Measurements from ENCODE around the gene JAZF1. TPM values are rescaled to one million over a fixed set of nuclear protein-coding genes. Genes with fewer than 3 reads are reported as not detected.

The JAZF1 gene
- total RNA-seq, 1 experiment from 2014 or later, result 1.5 TPM

GRCh38 chr7:28138837-28139236 is 41.8 kb downstream of the JAZF1 start:
- Histone ChIP-seq H3K4me3 (ENCODE audit: low read depth, low read length, poor library complexity, severe bottlenecking) (no peak overlapping the region), H3K27ac (ENCODE audit: low read depth, low read length, poor library complexity, severe bottlenecking) (no peak overlapping the region), H3K9me3 (ENCODE audit: low read depth, low read length, poor library complexity, severe bottlenecking) (no peaks in the 10 kb centered on the region), H3K36me3 (ENCODE audit: insufficient read depth, low read length, poor library complexity, severe bottlenecking) (no peaks in the 10 kb centered on the region), H3K27me3 (replicated peaks; ENCODE audit: insufficient read depth, low read depth, low read length, poor library complexity) (no peaks in the 10 kb centered on the region), H3K4me1 (ENCODE audit: insufficient read depth, low read length, poor library complexity, severe bottlenecking) (no peaks in the 10 kb centered on the region)
- POLR2A ChIA-PET (ENCODE audit: low non-redundant PET), result no interaction called here
- intact Hi-C loops (cut with micrococcal nuclease; ENCODE audit: unreplicated experiment), result no loop called here
- no TSS peak for BruUV-seq (replicated peaks)
- DNase-seq (ENCODE audit: low spot score), result no peak
- CTCF ChIA-PET, result no interaction called here
- TF ChIP-seq EZH2 (IDR thresholded peaks at IDR 0.05; ENCODE audit: borderline replicate concordance, low read depth, low read length, poor library complexity, severe bottlenecking) (no peak), CTCF (conservative IDR thresholded peaks at IDR 0.05; ENCODE audit: low read depth, low read length) (no peak)

- Histone ChIP-seq H3K36me3 (ENCODE audit: insufficient read depth, low read length, poor library complexity, severe bottlenecking) (no peaks in the 10 kb centered on the region), H3K27me3 (replicated peaks; ENCODE audit: insufficient read depth, low read depth, low read length, poor library complexity) (no peaks in the 10 kb centered on the region), H3K4me1 (ENCODE audit: insufficient read depth, low read length, poor library complexity, severe bottlenecking) (no peaks in the 10 kb centered on the region), H3K4me3 (ENCODE audit: low read depth, low read length, poor library complexity, severe bottlenecking) (no peak overlapping the region), H3K9me3 (ENCODE audit: low read depth, low read length, poor library complexity, severe bottlenecking) (no peaks in the 10 kb centered on the region), H3K27ac (ENCODE audit: low read depth, low read length, poor library complexity, severe bottlenecking) (no peak overlapping the region)
- TF ChIP-seq EZH2 (IDR thresholded peaks at IDR 0.05; ENCODE audit: borderline replicate concordance, low read depth, low read length, poor library complexity, severe bottlenecking) (no peak), CTCF (conservative IDR thresholded peaks at IDR 0.05; ENCODE audit: low read depth, low read length) (no peak)
- intact Hi-C loops (cut with micrococcal nuclease; ENCODE audit: unreplicated experiment), result no loop called here
- ChIA-PET POLR2A (ENCODE audit: low non-redundant PET) (no interaction called here), CTCF (no interaction called here)
- BruUV-seq (replicated peaks), result no TSS peak
- DNase-seq (ENCODE audit: low spot score), result no peak
These were observed 43.1 kb downstream of the JAZF1 start for GRCh38 chr7:28137463-28137862.

GRCh38 chr7:28136885-28137284 is 43.7 kb downstream of the JAZF1 start:
- ChIA-PET POLR2A (ENCODE audit: low non-redundant PET) (no interaction called here), CTCF (no interaction called here)
- Histone ChIP-seq H3K4me3 (ENCODE audit: low read depth, low read length, poor library complexity, severe bottlenecking) (no peak overlapping the region), H3K27me3 (replicated peaks; ENCODE audit: insufficient read depth, low read depth, low read length, poor library complexity) (no peaks in the 10 kb centered on the region), H3K36me3 (ENCODE audit: insufficient read depth, low read length, poor library complexity, severe bottlenecking) (no peaks in the 10 kb centered on the region), H3K4me1 (ENCODE audit: insufficient read depth, low read length, poor library complexity, severe bottlenecking) (no peaks in the 10 kb centered on the region), H3K27ac (ENCODE audit: low read depth, low read length, poor library complexity, severe bottlenecking) (no peak overlapping the region), H3K9me3 (ENCODE audit: low read depth, low read length, poor library complexity, severe bottlenecking) (no peaks in the 10 kb centered on the region)
- intact Hi-C loops (cut with micrococcal nuclease; ENCODE audit: unreplicated experiment), result no loop called here
- TF ChIP-seq CTCF (conservative IDR thresholded peaks at IDR 0.05; ENCODE audit: low read depth, low read length), result no peak
- TF ChIP-seq EZH2 (IDR thresholded peaks at IDR 0.05; ENCODE audit: borderline replicate concordance, low read depth, low read length, poor library complexity, severe bottlenecking), result no peak
- no peak for DNase-seq (ENCODE audit: low spot score)
- no TSS peak for BruUV-seq (replicated peaks)
